Skeletal muscle cell (primary cell): ENCODE measurements around the gene IFI27L1.

Experiments
- DNase-seq: peaks from one replicate; pipeline ENCODE4 v3.0.0-alpha.2; 2010; ENCODE audit warnings: low read depth
- H3K4me3 ChIP-seq: 2 replicates; pipeline ENCODE4 v1.5.1; 2011; ENCODE audit warnings: low read depth, mild to moderate bottlenecking, control low read depth, low read length, moderate library complexity

IFI27L1 gene

GRCh38 chr14:94111276-94112095 is 30.4 kb downstream of the IFI27L1 start:
- H3K4me3 ChIP-seq = no peak overlapping the region
- no peak for DNase-seq

DNA sequence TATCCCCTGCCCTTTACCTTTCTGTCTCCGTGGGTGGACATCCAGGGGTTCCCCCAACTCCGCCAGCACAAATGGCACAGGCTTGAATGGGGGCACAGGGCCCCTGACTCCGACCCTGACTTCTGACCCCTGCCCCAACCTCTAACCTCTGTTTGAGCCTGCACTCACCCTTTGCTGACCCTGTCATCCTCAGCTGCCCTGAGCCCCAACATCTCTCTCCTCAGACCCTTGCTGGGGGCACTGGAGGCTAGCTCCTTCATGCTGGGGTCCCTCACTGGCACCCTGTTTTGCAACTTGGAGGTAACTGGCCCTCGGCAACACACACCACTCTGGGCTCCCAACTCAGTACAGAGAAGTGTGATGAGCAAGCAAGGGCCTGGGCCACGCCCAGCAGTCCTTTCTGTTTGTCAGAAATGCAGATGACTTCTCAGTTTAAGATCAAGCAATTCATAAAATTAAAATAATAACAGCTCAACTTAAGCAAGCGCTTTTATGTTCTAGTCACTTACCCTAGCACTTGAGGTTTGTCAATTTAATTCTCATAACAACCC is 31.5 kb downstream of the IFI27L1 start:
- no peak overlapping the region for H3K4me3 ChIP-seq
- DNase-seq = no peak

- no peak overlapping the region for H3K4me3 ChIP-seq
- no peak for DNase-seq
Measured at GRCh38 chr14:94113073-94113472, 32.0 kb downstream of the IFI27L1 start.

DNA sequence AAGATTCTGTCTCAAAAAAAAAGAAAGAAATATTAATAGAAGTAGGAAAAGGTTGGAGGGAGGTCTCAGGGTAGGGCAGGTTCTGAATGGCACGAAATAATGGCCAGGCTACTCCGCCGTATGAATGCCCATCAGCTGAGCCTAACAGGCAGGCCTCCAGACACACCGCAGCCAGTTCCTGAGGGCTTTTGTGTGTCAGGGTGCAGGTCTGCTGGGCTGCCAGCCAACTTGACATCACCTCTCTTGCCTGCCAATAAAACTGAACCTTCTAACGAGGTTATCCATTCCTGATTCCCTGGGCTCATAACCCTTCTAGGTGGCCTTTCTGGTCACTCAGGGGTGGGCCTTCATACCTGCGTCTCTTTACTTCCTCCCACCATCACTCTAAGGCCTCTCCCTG is 32.4 kb downstream of the IFI27L1 start:
- H3K4me3 ChIP-seq = no peak overlapping the region
- no peak for DNase-seq

GRCh38 chr14:94113908-94114588 is 32.9 kb downstream of the IFI27L1 start:
- DNase-seq = no peak
- no peak overlapping the region for H3K4me3 ChIP-seq

GRCh38 chr14:94114589-94115057 is 33.5 kb downstream of the IFI27L1 start:
- DNase-seq = no peak

GRCh38 chr14:94115058-94115591 is 34.0 kb downstream of the IFI27L1 start:
- DNase-seq = no peak
- H3K4me3 ChIP-seq = no peak overlapping the region

More at GRCh38 chr14:94114589-94115057, 33.5 kb downstream of the IFI27L1 start:
- no peak overlapping the region for H3K4me3 ChIP-seq

DNA sequence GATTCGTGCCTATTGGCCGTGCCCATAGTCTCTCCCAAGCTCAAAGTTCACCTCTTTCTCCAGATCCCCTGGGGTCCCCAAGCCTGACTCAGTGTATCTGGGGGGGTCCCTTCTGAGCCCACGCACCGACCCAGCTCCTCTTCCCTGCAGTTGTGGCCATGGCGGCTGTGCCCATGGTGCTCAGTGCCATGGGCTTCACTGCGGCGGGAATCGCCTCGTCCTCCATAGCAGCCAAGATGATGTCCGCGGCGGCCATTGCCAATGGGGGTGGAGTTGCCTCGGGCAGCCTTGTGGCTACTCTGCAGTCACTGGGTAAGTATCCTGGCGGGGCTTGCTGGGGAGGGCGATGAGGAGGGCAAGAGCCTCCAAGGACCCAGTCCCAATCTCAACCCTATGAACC is 34.5 kb downstream of the IFI27L1 start:
- H3K4me3 ChIP-seq = no peak overlapping the region
- DNase-seq = no peak

DNA sequence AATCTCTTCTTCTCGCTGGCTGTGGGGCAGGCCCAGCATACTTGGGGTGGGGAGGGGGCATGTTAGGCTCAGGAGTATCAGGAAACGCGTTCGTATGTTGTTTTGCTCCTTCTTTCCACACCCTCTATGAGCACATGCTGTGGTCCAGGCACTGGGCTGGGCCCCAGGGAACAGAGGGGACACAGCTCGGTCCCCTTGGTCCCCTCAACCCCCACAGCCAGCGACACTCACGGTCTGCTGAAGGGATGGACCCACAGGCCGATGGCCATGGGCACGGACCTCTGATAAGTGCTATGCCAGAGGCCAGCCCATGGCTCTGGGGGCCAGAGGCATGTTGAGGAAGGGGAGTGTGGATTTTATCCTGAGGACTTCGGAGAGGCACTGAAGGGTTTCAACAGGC is 35.6 kb downstream of the IFI27L1 start:
- no peak overlapping the region for H3K4me3 ChIP-seq
- DNase-seq = no peak

DNA sequence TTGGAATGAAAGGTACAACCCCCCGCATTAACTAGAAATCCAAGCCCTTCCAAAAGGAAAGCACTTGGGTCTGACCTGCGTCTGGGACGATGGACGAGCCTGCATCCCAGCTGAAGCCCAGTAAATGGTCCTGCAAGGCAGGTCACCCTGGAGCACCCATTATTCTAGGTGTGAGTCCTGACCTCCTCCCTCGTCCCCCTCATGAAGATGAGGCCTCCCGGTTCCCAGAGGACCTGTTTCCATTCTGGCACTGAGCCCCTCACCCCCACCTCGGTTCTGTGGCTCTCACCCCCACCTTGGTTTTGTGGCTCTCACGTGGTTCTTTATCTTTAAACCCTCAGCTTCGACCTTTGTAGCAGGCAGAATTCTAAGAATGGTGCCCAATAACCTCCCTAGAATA is 36.7 kb downstream of the IFI27L1 start:
- no peak for DNase-seq
- H3K4me3 ChIP-seq = no peak overlapping the region

GRCh38 chr14:94119071-94119470 is 38.0 kb downstream of the IFI27L1 start:
- H3K4me3 ChIP-seq = no peak overlapping the region
- DNase-seq = no peak

- DNase-seq = peak; percentile 68
- no peak overlapping the region for H3K4me3 ChIP-seq
Measured at GRCh38 chr14:94120667-94121340, 39.7 kb downstream of the IFI27L1 start.

GRCh38 chr14:94121485-94121884 is 40.4 kb downstream of the IFI27L1 start:
- no peak for DNase-seq
- H3K4me3 ChIP-seq = no peak overlapping the region

DNA sequence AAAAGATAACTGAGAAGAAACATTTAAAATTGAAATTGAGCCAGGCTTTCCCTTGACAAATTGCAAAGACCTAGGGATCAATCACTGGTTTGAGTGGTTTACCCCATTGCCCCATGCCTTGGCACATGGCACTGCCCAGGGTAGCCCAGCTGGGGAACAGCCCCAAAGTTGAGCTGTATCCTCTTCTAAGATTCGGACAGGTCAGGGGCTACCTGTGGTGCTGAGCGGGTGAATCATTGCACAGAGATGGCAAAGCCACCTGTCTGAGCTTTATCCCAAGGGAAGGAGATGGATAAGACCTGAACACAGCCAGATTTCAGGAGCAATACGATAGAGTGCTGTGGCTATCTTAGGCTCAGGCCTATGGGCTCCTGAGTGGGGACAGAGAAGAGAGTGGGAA is 41.3 kb downstream of the IFI27L1 start:
- no peak overlapping the region for H3K4me3 ChIP-seq
- DNase-seq = no peak

DNA sequence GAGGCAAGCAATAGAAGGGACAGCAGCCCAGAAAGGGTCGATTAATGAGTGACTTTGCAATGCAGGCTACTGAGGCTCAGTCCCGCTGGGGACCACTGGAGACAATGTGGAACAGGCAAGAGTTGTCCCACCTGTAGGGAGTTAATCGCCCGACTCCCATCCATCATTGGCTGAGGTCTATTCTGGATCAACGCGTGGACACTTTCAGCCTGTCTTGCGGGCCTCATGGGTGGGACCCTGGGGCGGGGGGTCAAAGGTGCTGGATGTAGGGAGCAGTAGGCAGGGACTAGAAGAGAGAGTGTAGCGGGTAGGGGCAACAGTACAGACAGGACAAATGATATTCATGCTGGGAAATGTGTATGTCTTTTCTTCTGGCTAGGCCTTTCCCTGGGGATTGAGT is 42.2 kb downstream of the IFI27L1 start:
- no peak overlapping the region for H3K4me3 ChIP-seq
- no peak for DNase-seq

DNA sequence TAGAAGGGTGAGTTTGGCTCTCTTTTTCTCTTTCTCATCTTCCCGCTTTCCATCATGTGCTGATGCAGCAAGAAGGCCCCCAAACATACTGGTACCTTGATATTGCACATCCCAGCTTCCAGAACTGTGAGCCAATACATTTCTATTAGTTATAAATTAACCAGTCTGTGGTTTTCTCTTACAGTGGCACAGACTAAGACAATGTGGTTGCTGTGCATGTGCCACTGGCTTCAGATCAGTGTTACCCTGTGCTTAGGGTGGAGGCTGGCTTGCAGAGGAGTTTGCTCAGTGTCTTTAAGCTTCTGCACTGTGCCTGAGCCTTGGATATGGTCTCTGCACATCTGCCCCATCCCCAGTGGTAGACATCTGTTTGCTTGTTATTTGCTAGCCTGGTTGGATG is 42.8 kb downstream of the IFI27L1 start:
- no peak for DNase-seq
- H3K4me3 ChIP-seq = no peak overlapping the region

GRCh38 chr14:94124582-94125377 is 43.7 kb downstream of the IFI27L1 start:
- no peak overlapping the region for H3K4me3 ChIP-seq
- no peak for DNase-seq

GRCh38 chr14:94125659-94126418 is 44.7 kb downstream of the IFI27L1 start:
- H3K4me3 ChIP-seq = no peak overlapping the region
- no peak for DNase-seq

GRCh38 chr14:94126419-94126677 is 45.2 kb downstream of the IFI27L1 start:
- DNase-seq = no peak
- no peak overlapping the region for H3K4me3 ChIP-seq
